WTC11 (cell line): Measurements from ENCODE around the gene FAM13C. TPM values are rescaled to one million over a fixed set of nuclear protein-coding genes. Genes with fewer than 3 reads are reported as not detected.

ENCODE experiments used
- ATAC-seq: fragments of 200-7000 bp; cut with Tn5 transposase; 2 replicates; pipeline ENCODE4 v1.10.0; 2021; ENCODE audit warnings: mild to moderate bottlenecking, moderate library complexity
- CTCF ChIA-PET: fragments of 300-600 bp; sonication (Branson Sonifier 250); formaldehyde crosslinking; loops from one replicate; lab custom pipeline; 2021; ENCODE audit warnings: antibody characterized with exemption; lab: Charles Lee
- POLR2A ChIA-PET: fragments of 350-600 bp; sonication (Branson Sonifier 250); formaldehyde crosslinking; loops from one replicate; lab custom pipeline; 2021; ENCODE audit warnings: antibody characterized with exemption; lab: Charles Lee
- DNase-seq: peaks from one replicate; pipeline ENCODE4 v3.0.0; 2021; ENCODE audit warnings: low spot score
- H3K27ac Mint-ChIP-seq: 2 replicates; pipeline ENCODE4 v1.8.0; 2021; ENCODE audit warnings: mixed read lengths
- H3K27me3 Mint-ChIP-seq: 2 replicates; pipeline ENCODE4 v1.8.0; 2021; ENCODE audit warnings: low read depth, mild to moderate bottlenecking, moderate library complexity, mixed read lengths
- H3K36me3 Mint-ChIP-seq: 2 replicates; pipeline ENCODE4 v1.8.0; 2021; ENCODE audit warnings: mixed read lengths
- H3K4me1 Mint-ChIP-seq: 2 replicates; pipeline ENCODE4 v1.8.0; 2022; ENCODE audit warnings: mixed read lengths
- H3K4me3 Mint-ChIP-seq: 2 replicates; pipeline ENCODE4 v1.8.0; 2021; ENCODE audit warnings: mild to moderate bottlenecking, moderate library complexity, mixed read lengths
- H3K9me3 Mint-ChIP-seq: 2 replicates; pipeline ENCODE4 v1.8.0; 2021; ENCODE audit warnings: mixed read lengths
- ATF1 ChIP-seq: sonication (generic); formaldehyde crosslinking; IDR thresholded peaks from 2 replicates; pipeline ENCODE4 v1.8.1; 2023; ENCODE audit warnings: mild to moderate bottlenecking, moderate library complexity, missing genetic modification reagents
- GTF2I ChIP-seq: fragments of 250-450 bp; sonication (Bioruptor Pico); conservative IDR thresholded peaks from 2 replicates; pipeline ENCODE4 v1.4.0; 2021; ENCODE audit warnings: mild to moderate bottlenecking
- NFYB ChIP-seq: sonication (generic); formaldehyde crosslinking; conservative IDR thresholded peaks from 2 replicates; pipeline ENCODE4 v1.8.0; 2022; ENCODE audit warnings: low read depth, missing genetic modification reagents
- OVOL2 ChIP-seq: fragments of 250-450 bp; sonication (Bioruptor Pico); IDR thresholded peaks from 2 replicates; pipeline ENCODE4 v1.9.0; 2021; ENCODE audit warnings: mild to moderate bottlenecking, borderline replicate concordance
- SMAD4 ChIP-seq: sonication (generic); formaldehyde crosslinking; IDR thresholded peaks from 2 replicates; pipeline ENCODE4 v1.8.0; 2022; ENCODE audit warnings: mild to moderate bottlenecking, missing genetic modification reagents
- ZNF396 ChIP-seq: fragments of 250-450 bp; sonication (Bioruptor Pico); IDR thresholded peaks from 2 replicates; pipeline ENCODE4 v1.8.0; 2021; ENCODE audit warnings: mild to moderate bottlenecking, moderate library complexity, borderline replicate concordance
- ZNF416 ChIP-seq: fragments of 250-450 bp; sonication (Bioruptor Pico); IDR thresholded peaks from 2 replicates; pipeline ENCODE4 v1.9.0; 2021; ENCODE audit warnings: mild to moderate bottlenecking, inconsistent platforms
- total RNA-seq: library from RNA; stranded (reverse); gene quantifications from 3 replicates; pipeline ENCODE4 v1.2.3, GENCODE V29; 2021
- TF ChIP-seq, protein P1 (sequence below): sonication (generic); formaldehyde crosslinking; IDR thresholded peaks from 2 replicates; pipeline ENCODE4 v1.8.1; 2022; ENCODE audit warnings: low read depth, missing genetic modification reagents, borderline replicate concordance
- TF ChIP-seq, protein P2 (sequence below): sonication (generic); formaldehyde crosslinking; IDR thresholded peaks from 2 replicates; pipeline ENCODE4 v1.8.0; 2023; ENCODE audit warnings: mild to moderate bottlenecking, missing genetic modification reagents
- TF ChIP-seq, protein P3 (sequence below): fragments of 250-450 bp; sonication (Bioruptor Pico); IDR thresholded peaks from 2 replicates; pipeline ENCODE4 v1.9.0; 2021; ENCODE audit warnings: mild to moderate bottlenecking
- TF ChIP-seq, protein P4 (sequence below): sonication (generic); formaldehyde crosslinking; IDR thresholded peaks from 2 replicates; pipeline ENCODE4 v1.8.0; 2022; ENCODE audit warnings: mild to moderate bottlenecking, missing genetic modification reagents
- TF ChIP-seq, protein P5 (sequence below): sonication (generic); formaldehyde crosslinking; IDR thresholded peaks from 2 replicates; pipeline ENCODE4 v1.8.1; 2023; ENCODE audit warnings: mild to moderate bottlenecking, missing genetic modification reagents

Gene FAM13C
- total RNA-seq, 1 experiment from 2014 or later: 1.5 TPM

DNA sequence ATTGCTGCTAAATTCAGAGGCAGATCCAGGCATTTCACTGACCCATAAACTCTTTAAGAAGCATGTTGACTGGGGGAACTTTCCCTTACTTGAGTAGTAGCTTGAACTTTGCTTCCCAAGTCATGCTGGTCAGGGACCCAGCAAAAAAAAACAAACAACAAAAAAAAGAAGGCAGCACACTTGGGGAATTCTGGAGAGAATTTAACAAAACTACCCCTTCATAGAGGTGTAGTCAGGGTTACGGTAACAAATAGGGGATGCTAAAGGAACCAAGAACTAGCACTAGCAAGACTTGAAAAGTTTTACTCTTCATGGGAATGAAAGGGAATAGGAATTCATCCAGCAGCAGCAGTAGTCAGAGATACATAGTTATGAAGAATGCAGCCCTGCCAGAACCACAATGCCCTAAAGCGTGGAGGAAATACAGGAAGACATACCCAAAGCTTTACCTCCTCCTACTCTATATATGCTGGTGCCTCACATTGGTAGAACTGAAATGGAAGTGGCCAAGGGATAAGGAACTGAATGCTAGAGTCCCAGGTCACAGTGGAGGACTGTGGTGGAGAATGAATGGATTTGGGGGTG lies 118.6 kb downstream of the FAM13C start (continued):
- TF ChIP-seq, protein P1, sequence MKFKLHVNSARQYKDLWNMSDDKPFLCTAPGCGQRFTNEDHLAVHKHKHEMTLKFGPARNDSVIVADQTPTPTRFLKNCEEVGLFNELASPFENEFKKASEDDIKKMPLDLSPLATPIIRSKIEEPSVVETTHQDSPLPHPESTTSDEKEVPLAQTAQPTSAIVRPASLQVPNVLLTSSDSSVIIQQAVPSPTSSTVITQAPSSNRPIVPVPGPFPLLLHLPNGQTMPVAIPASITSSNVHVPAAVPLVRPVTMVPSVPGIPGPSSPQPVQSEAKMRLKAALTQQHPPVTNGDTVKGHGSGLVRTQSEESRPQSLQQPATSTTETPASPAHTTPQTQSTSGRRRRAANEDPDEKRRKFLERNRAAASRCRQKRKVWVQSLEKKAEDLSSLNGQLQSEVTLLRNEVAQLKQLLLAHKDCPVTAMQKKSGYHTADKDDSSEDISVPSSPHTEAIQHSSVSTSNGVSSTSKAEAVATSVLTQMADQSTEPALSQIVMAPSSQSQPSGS (CRISPR knock-in tag): no peak
- TF ChIP-seq NFYB (CRISPR knock-in tag): no peak
- no peak for TF ChIP-seq SMAD4 (CRISPR knock-in tag)
- no peak for TF ChIP-seq ZNF416 (CRISPR knock-in tag)
- TF ChIP-seq, protein P2, sequence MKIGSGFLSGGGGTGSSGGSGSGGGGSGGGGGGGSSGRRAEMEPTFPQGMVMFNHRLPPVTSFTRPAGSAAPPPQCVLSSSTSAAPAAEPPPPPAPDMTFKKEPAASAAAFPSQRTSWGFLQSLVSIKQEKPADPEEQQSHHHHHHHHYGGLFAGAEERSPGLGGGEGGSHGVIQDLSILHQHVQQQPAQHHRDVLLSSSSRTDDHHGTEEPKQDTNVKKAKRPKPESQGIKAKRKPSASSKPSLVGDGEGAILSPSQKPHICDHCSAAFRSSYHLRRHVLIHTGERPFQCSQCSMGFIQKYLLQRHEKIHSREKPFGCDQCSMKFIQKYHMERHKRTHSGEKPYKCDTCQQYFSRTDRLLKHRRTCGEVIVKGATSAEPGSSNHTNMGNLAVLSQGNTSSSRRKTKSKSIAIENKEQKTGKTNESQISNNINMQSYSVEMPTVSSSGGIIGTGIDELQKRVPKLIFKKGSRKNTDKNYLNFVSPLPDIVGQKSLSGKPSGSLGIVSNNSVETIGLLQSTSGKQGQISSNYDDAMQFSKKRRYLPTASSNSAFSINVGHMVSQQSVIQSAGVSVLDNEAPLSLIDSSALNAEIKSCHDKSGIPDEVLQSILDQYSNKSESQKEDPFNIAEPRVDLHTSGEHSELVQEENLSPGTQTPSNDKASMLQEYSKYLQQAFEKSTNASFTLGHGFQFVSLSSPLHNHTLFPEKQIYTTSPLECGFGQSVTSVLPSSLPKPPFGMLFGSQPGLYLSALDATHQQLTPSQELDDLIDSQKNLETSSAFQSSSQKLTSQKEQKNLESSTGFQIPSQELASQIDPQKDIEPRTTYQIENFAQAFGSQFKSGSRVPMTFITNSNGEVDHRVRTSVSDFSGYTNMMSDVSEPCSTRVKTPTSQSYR (CRISPR knock-in tag): no peak

DNA sequence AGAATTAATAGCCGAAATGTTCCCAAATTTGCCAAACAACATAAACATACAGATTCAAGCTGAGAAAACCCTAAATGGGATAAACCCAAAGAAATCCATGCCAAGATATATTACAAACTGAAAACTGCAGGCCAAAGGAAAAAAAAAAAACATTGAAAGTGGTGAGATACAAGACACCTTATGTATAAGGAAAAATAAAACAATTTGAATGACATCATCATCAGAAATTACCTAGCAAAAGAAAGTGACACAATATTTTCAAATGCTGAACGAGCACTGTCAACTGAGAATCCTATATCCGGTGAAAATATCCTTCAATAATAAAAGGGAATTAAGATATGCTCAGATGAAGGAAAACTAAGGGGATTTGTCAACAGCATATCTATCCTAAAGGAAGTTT lies 119.4 kb downstream of the FAM13C start:
- H3K9me3 Mint-ChIP-seq: peaks cover 5% of the 10 kb centered on the region
- TF ChIP-seq, protein P3, sequence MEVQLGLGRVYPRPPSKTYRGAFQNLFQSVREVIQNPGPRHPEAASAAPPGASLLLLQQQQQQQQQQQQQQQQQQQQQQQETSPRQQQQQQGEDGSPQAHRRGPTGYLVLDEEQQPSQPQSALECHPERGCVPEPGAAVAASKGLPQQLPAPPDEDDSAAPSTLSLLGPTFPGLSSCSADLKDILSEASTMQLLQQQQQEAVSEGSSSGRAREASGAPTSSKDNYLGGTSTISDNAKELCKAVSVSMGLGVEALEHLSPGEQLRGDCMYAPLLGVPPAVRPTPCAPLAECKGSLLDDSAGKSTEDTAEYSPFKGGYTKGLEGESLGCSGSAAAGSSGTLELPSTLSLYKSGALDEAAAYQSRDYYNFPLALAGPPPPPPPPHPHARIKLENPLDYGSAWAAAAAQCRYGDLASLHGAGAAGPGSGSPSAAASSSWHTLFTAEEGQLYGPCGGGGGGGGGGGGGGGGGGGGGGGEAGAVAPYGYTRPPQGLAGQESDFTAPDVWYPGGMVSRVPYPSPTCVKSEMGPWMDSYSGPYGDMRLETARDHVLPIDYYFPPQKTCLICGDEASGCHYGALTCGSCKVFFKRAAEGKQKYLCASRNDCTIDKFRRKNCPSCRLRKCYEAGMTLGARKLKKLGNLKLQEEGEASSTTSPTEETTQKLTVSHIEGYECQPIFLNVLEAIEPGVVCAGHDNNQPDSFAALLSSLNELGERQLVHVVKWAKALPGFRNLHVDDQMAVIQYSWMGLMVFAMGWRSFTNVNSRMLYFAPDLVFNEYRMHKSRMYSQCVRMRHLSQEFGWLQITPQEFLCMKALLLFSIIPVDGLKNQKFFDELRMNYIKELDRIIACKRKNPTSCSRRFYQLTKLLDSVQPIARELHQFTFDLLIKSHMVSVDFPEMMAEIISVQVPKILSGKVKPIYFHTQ (CRISPR knock-in tag): no peak
- TF ChIP-seq GTF2I (no peak), ATF1 (CRISPR knock-in tag) (no peak), OVOL2 (CRISPR knock-in tag) (no peak), ZNF396 (CRISPR knock-in tag) (no peak)
- TF ChIP-seq, protein P4, sequence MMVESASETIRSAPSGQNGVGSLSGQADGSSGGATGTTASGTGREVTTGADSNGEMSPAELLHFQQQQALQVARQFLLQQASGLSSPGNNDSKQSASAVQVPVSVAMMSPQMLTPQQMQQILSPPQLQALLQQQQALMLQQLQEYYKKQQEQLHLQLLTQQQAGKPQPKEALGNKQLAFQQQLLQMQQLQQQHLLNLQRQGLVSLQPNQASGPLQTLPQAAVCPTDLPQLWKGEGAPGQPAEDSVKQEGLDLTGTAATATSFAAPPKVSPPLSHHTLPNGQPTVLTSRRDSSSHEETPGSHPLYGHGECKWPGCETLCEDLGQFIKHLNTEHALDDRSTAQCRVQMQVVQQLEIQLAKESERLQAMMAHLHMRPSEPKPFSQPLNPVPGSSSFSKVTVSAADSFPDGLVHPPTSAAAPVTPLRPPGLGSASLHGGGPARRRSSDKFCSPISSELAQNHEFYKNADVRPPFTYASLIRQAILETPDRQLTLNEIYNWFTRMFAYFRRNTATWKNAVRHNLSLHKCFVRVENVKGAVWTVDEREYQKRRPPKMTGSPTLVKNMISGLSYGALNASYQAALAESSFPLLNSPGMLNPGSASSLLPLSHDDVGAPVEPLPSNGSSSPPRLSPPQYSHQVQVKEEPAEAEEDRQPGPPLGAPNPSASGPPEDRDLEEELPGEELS (CRISPR knock-in tag): no peak
- CTCF ChIA-PET: no interaction called here
- no peak overlapping the region for H3K4me3 Mint-ChIP-seq
- H3K4me1 Mint-ChIP-seq: peaks cover 5% of the 10 kb centered on the region; the same call in 1 of the 2 replicates
- H3K27ac Mint-ChIP-seq: no peak overlapping the region
- DNase-seq (no peak), ATAC-seq (no peak)
- H3K27me3 Mint-ChIP-seq: no peaks in the 10 kb centered on the region
- H3K36me3 Mint-ChIP-seq: no peaks in the 10 kb centered on the region
- POLR2A ChIA-PET: no interaction called here

DNA sequence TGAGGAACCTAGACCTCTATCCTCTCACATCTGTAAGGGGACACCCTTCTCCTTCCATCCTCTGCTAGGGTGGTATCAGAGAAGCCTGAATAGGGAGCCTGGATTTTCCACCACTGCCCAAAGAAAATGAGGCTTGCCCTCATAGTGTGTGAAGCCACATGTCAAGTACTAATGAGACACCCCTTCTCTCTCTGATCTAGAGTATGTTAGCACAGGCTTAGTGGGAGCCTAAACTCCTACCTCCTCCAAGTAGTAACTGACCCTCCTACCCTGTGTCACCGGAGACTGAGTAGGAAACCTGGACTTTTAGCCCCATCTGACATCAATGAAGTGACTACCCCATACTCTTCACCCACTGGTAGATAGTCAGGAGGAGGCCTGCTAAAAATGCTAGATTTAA lies 120.3 kb downstream of the FAM13C start:
- no peaks in the 10 kb centered on the region for H3K27me3 Mint-ChIP-seq
- peaks cover 5% of the 10 kb centered on the region; the same call in 1 of the 2 replicates for H3K4me1 Mint-ChIP-seq
- TF ChIP-seq, protein P5, sequence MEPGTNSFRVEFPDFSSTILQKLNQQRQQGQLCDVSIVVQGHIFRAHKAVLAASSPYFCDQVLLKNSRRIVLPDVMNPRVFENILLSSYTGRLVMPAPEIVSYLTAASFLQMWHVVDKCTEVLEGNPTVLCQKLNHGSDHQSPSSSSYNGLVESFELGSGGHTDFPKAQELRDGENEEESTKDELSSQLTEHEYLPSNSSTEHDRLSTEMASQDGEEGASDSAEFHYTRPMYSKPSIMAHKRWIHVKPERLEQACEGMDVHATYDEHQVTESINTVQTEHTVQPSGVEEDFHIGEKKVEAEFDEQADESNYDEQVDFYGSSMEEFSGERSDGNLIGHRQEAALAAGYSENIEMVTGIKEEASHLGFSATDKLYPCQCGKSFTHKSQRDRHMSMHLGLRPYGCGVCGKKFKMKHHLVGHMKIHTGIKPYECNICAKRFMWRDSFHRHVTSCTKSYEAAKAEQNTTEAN (CRISPR knock-in tag): no peak
- no peak for ATAC-seq
- no peak overlapping the region for H3K27ac Mint-ChIP-seq
- no peaks in the 10 kb centered on the region for H3K36me3 Mint-ChIP-seq
- ChIA-PET POLR2A (no interaction called here), CTCF (no interaction called here)
- peaks cover 5% of the 10 kb centered on the region for H3K9me3 Mint-ChIP-seq
- no peak overlapping the region for H3K4me3 Mint-ChIP-seq
- DNase-seq: no peak
